CD4-positive, alpha-beta T cell treated with Interleukin-17A for 4 hours (primary cell): ENCODE data around the gene PRSS36.
"Not testable (repeated sequence)": the region's sequence is repeated elsewhere in the genome, so short reads cannot be mapped to it uniquely, and the experiment has no call there.

Experiments used
- DNase-seq: peaks from one replicate; pipeline ENCODE4 v3.0.0-alpha.2; 2020; ENCODE audit warnings: mixed read lengths

PRSS36 gene

GRCh38 chr16:31120129-31120528, 29.7 kb downstream of the PRSS36 start:
- DNase-seq, result no peak

- no peak for DNase-seq
These were observed 31.4 kb downstream of the PRSS36 start for GRCh38 chr16:31118223-31119155.

GRCh38 chr16:31117384-31118222, 32.3 kb downstream of the PRSS36 start, which contains the start of gene KAT8:
Gene KAT8 (plus strand): TSS chr16:31117664. CDS start chr16:31117682, 18 bp downstream.
- peak; percentile 99 for DNase-seq

GRCh38 chr16:31114468-31114867, 35.4 kb downstream of the PRSS36 start:
- DNase-seq, result no peak

- DNase-seq, result no peak
These were observed 36.4 kb downstream of the PRSS36 start for GRCh38 chr16:31113121-31114120.

GRCh38 chr16:31112711-31113110, 37.2 kb downstream of the PRSS36 start:
- no peak for DNase-seq

GRCh38 chr16:31111881-31112466, 37.9 kb downstream of the PRSS36 start:
- no peak for DNase-seq

GRCh38 chr16:31110106-31111034, 39.5 kb downstream of the PRSS36 start:
- DNase-seq, result no peak

GRCh38 chr16:31109622-31110021, 40.2 kb downstream of the PRSS36 start:
- no peak for DNase-seq

- DNase-seq, result no peak
These were observed 40.9 kb downstream of the PRSS36 start for GRCh38 chr16:31108794-31109558.

- peak; percentile 76 for DNase-seq
These were observed 41.7 kb downstream of the PRSS36 start, which contains the start of gene BCKDK for GRCh38 chr16:31108035-31108793. Gene BCKDK (plus strand): TSS chr16:31108386. CDS start chr16:31109224, 838 bp downstream.

GRCh38 chr16:31107465-31107867, 42.4 kb downstream of the PRSS36 start:
- DNase-seq, result no peak

GRCh38 chr16:31106509-31107464, 43.1 kb downstream of the PRSS36 start:
- DNase-seq, result no peak

GRCh38 chr16:31105677-31106213, 44.1 kb downstream of the PRSS36 start:
- DNase-seq, result peak; percentile 83

- DNase-seq, result not testable (repeated sequence)
These were observed 48.8 kb downstream of the PRSS36 start for GRCh38 chr16:31100876-31101641.

GRCh38 chr16:31099860-31100638, 49.8 kb downstream of the PRSS36 start:
- no peak for DNase-seq
